Measurements from ENCODE around the gene ASCC2. TPM values are rescaled to one million over a fixed set of nuclear protein-coding genes. Genes with fewer than 3 reads are reported as not detected.

The ASCC2 gene
- total RNA-seq, 1 donor from 2014 or later, result 85.5 TPM

DNA sequence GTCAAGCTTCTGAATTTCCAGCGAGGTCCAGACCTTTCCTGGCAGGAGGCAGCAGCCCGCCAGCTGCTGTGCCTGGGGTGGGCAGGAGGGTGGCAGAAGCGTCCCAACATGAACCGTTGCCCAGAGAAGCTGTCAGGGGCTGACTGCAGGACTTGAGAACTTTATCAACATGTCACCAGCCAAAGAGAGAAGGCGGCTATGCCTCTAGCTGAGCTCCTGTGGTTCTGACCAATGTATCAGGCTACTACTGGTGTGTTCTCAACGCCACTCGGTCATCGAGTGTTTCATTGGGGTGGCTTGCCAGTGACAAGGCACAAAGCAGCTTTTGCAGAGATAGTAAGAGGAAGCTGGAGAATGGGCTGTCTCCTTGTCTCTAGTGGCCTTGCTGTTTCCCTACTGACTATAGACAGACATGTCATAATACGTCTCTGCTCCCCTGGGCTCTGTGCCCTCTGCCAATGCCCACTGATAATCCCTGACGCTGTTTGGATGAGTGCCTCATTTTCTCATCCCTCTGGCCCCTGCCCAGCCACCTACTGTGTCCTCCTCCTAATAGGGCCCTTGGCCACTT is 17.6 kb upstream of the ASCC2 start:
- Mint-ChIP-seq H3K27ac (ENCODE audit: unreplicated experiment) (no peak overlapping the region), H3K4me3 (ENCODE audit: unreplicated experiment) (no peak overlapping the region), H3K27me3 (ENCODE audit: unreplicated experiment) (no peaks in the 10 kb centered on the region), H3K4me1 (ENCODE audit: unreplicated experiment) (peaks cover 3% of the 10 kb centered on the region), H3K9me3 (ENCODE audit: unreplicated experiment) (no peaks in the 10 kb centered on the region), H3K36me3 (ENCODE audit: low read depth, unreplicated experiment) (no peaks in the 10 kb centered on the region)
- DNase-seq (ENCODE audit: low spot score), result no peak
- TF ChIP-seq, protein P1, sequence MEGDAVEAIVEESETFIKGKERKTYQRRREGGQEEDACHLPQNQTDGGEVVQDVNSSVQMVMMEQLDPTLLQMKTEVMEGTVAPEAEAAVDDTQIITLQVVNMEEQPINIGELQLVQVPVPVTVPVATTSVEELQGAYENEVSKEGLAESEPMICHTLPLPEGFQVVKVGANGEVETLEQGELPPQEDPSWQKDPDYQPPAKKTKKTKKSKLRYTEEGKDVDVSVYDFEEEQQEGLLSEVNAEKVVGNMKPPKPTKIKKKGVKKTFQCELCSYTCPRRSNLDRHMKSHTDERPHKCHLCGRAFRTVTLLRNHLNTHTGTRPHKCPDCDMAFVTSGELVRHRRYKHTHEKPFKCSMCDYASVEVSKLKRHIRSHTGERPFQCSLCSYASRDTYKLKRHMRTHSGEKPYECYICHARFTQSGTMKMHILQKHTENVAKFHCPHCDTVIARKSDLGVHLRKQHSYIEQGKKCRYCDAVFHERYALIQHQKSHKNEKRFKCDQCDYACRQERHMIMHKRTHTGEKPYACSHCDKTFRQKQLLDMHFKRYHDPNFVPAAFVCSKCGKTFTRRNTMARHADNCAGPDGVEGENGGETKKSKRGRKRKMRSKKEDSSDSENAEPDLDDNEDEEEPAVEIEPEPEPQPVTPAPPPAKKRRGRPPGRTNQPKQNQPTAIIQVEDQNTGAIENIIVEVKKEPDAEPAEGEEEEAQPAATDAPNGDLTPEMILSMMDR (IDR thresholded peaks at IDR 0.05; ENCODE audit: unreplicated experiment), result no peak

DNA sequence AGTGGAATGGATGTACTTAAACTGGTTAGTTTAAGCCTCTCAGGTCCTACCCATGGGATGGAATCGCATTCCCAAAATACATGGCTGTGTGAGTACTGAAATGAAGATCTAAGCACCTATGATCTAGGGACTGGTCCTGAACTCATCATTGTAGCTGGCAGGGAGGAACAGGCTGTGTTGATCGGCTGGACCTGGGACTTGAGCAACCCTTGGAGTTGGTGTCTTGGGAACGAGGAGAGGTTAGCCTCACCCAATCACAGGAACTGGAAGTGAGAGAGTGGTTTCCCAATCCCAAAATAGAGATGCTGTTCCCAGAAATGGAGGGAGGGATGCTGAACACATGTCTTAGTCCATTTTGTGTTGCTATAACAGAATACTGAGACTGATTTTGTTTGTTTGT is 16.4 kb upstream of the ASCC2 start:
- Mint-ChIP-seq H3K4me3 (ENCODE audit: unreplicated experiment) (no peak overlapping the region), H3K4me1 (ENCODE audit: unreplicated experiment) (no peaks in the 10 kb centered on the region), H3K27ac (ENCODE audit: unreplicated experiment) (no peak overlapping the region), H3K9me3 (ENCODE audit: unreplicated experiment) (no peaks in the 10 kb centered on the region), H3K36me3 (ENCODE audit: low read depth, unreplicated experiment) (no peaks in the 10 kb centered on the region), H3K27me3 (ENCODE audit: unreplicated experiment) (no peaks in the 10 kb centered on the region)
- TF ChIP-seq, protein P1 (IDR thresholded peaks at IDR 0.05; ENCODE audit: unreplicated experiment), result no peak
- no peak for DNase-seq (ENCODE audit: low spot score)

DNA sequence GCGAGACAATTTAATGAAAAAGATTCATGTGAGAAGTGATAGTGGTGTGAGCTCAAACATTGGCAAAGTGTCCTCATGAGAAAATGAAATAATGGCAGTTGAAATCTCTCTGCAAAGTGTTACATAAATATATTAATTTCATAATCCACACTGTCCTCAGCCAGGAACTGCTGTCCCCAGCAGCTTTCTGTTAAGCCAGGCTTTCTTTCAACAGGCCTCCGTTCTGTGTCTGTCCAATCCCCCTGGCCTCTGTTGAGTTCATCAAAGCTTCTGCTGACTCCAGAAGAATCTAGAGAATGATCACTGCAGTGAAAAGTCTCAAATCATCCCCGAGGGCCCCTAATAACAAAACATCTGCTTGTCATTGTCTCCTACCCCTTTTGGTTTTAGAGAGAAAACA is 10.0 kb upstream of the ASCC2 start:
- Mint-ChIP-seq H3K9me3 (ENCODE audit: unreplicated experiment) (no peaks in the 10 kb centered on the region), H3K4me3 (ENCODE audit: unreplicated experiment) (no peak overlapping the region), H3K27me3 (ENCODE audit: unreplicated experiment) (peaks cover 1% of the 10 kb centered on the region), H3K36me3 (ENCODE audit: low read depth, unreplicated experiment) (no peaks in the 10 kb centered on the region), H3K4me1 (ENCODE audit: unreplicated experiment) (no peaks in the 10 kb centered on the region), H3K27ac (ENCODE audit: unreplicated experiment) (no peak overlapping the region)
- no peak for DNase-seq (ENCODE audit: low spot score)
- TF ChIP-seq, protein P1 (IDR thresholded peaks at IDR 0.05; ENCODE audit: unreplicated experiment), result no peak

DNA sequence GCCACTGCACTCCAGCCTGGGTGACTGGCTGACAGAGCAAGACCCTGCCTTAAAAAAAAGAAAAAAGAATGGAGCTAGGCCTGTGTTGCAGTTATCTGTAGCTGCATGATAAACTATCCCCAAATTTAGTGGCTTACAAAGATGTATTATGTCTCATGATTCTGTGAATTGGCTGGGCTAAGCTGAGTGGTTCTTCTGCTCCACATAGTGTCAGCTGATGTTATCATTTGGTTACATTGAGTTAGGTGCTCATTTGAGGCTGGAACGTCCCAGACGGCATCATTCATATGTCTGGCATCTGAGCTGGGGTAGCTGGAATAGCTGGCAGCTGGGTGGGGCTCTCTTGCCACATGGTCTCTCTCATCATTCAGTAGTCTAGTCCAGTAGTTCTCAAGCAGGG is 8.2 kb upstream of the ASCC2 start:
- Mint-ChIP-seq H3K27ac (ENCODE audit: unreplicated experiment) (no peak overlapping the region), H3K9me3 (ENCODE audit: unreplicated experiment) (no peaks in the 10 kb centered on the region), H3K27me3 (ENCODE audit: unreplicated experiment) (peaks cover 1% of the 10 kb centered on the region), H3K36me3 (ENCODE audit: low read depth, unreplicated experiment) (no peaks in the 10 kb centered on the region), H3K4me3 (ENCODE audit: unreplicated experiment) (no peak overlapping the region), H3K4me1 (ENCODE audit: unreplicated experiment) (no peaks in the 10 kb centered on the region)
- TF ChIP-seq, protein P1 (IDR thresholded peaks at IDR 0.05; ENCODE audit: unreplicated experiment), result no peak
- DNase-seq (ENCODE audit: low spot score), result no peak

DNA sequence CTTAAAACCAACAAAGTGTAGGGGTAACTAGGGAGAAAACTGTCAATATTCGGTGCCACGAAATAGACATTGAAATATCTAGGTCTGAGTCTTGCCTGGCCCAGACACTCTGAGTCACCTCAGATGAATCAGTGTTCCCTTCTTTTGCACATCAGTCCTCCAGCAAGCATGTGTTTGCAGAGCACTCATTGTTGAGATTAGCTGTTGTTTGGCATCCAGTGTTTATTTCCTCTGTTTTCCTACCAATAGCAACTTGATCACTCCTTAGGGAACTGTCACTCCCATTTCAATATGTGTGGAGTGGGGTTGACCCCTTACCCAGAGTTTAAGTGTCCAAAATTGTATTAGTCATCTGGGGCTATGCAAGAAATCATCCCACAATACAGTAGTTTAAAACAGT is 4.7 kb upstream of the ASCC2 start:
- H3K36me3 Mint-ChIP-seq (ENCODE audit: low read depth, unreplicated experiment), result no peaks in the 10 kb centered on the region
- TF ChIP-seq, protein P1 (IDR thresholded peaks at IDR 0.05; ENCODE audit: unreplicated experiment), result no peak
- no peaks in the 10 kb centered on the region for H3K9me3 Mint-ChIP-seq (ENCODE audit: unreplicated experiment)
- peaks cover 7% of the 10 kb centered on the region for H3K4me1 Mint-ChIP-seq (ENCODE audit: unreplicated experiment)
- DNase-seq (ENCODE audit: low spot score), result no peak
- peaks cover 1% of the 10 kb centered on the region for H3K27me3 Mint-ChIP-seq (ENCODE audit: unreplicated experiment)
- H3K27ac Mint-ChIP-seq (ENCODE audit: unreplicated experiment), result no peak overlapping the region
- no peak overlapping the region for H3K4me3 Mint-ChIP-seq (ENCODE audit: unreplicated experiment)

Data from endothelial cell (in vitro differentiated cells).